Measurements from ENCODE around the gene MAP2K5.
A peak's percentile ranks its signal among the peaks of the same experiment; 100 is the strongest.

The MAP2K5 gene

DNA sequence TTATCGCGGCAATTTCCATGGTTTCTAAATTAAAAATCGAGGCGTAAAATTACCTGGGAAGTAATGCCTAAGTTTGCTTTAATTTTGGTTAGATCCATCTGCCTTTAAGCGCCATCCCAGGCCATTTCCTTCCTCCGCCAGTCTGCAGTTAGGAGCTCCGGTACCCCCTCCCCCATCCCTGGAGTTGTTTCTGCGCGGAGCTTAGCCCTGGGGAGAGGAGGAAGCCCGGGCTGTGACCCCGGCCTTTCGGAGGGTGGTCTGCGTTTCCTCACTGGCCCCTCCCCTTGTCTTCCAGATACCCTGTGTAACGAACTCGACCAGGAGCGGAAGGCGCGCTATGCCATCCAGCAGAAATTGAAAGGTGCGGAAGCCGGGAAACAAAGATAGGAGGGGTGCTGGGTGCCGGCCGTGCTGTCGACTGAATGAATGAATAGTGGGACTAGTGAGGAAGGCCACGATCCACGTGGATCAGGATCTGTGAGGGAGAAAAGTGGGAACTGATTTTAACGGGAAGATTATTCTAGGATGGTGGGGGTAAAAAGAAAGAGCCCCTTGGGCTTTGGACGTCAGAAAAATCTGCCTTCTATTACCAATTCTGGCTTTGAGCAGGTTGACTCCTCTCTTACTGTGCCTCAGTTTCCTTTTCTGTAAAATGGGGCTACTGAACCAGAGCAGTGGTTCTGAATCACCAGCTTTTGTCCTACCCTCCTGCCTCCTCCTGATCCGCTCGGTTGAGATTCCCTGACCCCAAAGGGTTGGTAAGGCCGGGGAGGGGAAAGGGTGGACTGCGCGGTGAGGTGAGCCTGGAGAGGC lies 290.6 kb downstream of the MAP2K5 start:
- H3K27ac ChIP-seq = no peak overlapping the region
- TF ChIP-seq, protein P1, sequence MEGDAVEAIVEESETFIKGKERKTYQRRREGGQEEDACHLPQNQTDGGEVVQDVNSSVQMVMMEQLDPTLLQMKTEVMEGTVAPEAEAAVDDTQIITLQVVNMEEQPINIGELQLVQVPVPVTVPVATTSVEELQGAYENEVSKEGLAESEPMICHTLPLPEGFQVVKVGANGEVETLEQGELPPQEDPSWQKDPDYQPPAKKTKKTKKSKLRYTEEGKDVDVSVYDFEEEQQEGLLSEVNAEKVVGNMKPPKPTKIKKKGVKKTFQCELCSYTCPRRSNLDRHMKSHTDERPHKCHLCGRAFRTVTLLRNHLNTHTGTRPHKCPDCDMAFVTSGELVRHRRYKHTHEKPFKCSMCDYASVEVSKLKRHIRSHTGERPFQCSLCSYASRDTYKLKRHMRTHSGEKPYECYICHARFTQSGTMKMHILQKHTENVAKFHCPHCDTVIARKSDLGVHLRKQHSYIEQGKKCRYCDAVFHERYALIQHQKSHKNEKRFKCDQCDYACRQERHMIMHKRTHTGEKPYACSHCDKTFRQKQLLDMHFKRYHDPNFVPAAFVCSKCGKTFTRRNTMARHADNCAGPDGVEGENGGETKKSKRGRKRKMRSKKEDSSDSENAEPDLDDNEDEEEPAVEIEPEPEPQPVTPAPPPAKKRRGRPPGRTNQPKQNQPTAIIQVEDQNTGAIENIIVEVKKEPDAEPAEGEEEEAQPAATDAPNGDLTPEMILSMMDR (conservative IDR thresholded peaks at IDR 0.05) = no peak
- no peak for TF ChIP-seq ZFX (IDR thresholded peaks at IDR 0.05)

DNA sequence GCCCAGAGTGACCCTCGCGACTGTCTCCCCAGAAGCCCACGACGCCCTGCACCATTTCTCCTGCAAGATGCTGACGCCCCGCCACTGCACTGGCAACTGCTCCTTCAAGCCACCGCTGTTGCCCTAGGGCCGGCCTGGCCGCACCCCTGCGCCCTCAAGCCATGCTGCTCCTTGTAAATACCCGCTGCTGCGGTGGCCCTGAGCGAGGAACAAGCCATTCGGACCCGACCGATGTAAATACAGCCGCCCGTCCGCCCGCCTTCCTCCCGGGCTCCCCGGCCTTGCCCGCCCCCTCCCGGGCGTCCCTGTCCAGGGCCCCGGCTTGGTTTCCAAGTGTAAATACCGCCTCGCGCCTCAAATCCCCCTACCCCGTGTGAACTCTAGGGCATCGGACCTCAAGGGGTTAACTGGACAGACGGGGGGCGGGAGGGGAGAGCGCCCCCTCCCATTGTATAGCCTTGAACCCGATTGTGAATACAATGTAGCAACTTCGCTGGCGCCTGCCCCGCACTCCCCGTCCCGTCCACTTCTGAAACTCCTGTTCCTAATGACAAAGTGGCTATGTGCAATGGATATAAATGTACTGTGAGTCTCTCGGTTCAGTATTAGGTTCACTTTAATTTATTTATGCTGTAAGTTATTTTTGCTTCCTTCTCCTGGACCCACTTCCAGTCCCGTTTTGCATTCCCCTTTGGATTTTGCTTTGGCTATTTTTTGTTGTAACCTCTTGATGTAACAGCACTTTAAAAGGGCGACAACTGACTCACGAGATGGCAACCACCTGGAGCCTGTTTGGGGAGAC lies 291.4 kb downstream of the MAP2K5 start:
- no peak overlapping the region for H3K27ac ChIP-seq
- TF ChIP-seq, protein P1 (conservative IDR thresholded peaks at IDR 0.05) = peak; percentile 87
- no peak for TF ChIP-seq ZFX (IDR thresholded peaks at IDR 0.05)

DNA sequence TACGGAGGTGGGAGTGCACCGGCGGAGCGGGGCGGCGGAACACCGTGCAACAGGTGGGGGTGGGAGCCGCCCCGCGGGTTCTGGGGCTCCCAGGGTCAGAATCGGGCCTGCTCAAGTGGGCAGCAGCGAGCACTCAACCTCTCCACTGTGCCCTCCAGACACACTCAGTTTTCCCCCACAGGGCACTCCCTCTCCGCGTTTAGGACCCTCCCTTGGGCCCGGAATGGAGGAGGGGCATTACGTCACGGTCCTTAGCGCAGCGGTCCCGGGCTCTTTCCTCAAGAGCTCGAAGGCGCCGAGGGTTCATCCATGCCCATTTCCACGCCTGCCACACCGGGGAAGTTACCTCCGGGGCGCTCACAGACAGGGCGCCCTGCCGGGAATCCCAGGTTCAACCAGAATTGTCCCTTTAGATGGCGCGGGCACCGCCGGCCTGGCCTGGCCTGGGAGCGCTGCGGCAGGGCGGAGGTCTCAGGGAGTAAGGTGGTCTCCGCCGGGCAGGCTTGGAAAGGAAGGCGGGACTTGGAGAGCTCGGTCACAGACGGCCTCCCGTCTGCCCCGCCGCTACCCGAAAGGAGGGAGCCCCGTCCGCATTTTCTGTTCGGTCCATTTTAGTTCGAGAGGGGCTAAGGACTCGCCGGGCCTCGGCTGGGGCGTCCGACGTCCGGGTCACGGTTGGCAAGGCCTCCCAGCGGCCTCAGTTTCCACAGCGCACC lies 292.2 kb downstream of the MAP2K5 start:
- TF ChIP-seq ZFX (IDR thresholded peaks at IDR 0.05) = no peak
- TF ChIP-seq, protein P1 (conservative IDR thresholded peaks at IDR 0.05) = no peak
- no peak overlapping the region for H3K27ac ChIP-seq

DNA sequence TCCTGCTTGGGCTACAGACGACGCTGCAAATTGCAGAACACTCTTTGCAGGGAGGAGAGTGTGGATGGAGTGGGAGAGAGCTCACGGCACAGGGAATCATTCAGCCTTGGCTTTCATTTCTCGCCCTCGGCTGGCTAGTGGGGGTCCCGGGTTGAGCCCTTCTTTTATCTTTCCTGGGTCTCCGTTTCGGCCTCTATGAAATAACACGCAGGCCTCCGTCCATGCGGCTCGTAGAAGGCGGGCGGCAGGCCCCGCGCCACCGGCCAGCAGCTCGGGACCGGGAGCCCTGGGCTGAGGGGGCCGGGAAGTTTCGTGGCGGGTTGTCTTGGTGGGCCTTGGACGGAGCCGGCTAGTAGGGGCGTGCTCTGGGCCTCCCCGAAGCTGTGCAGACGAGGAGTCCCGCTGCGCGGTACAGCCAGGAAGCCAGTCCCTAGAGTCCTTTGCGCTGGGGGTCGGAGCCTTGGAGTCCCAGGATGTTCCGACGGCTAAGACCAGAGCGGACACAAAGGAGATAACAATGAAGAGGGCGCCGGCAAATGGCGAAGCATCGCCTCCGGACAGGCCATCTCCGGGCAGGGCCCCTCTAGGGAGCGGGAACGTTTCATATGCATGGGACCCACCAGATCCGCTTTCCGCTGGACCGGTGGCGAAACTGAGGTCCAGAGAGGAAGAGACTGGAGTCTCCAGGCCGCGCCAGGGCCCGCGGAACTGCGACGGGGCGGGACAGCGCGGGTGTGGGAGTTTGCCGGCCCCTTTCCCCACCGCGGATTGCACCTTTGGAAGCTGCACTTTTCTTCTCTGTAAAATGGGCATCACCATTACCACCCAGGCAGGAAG lies 293.0 kb downstream of the MAP2K5 start:
- no peak overlapping the region for H3K27ac ChIP-seq
- no peak for TF ChIP-seq ZFX (IDR thresholded peaks at IDR 0.05)
- TF ChIP-seq, protein P1 (conservative IDR thresholded peaks at IDR 0.05) = no peak

DNA sequence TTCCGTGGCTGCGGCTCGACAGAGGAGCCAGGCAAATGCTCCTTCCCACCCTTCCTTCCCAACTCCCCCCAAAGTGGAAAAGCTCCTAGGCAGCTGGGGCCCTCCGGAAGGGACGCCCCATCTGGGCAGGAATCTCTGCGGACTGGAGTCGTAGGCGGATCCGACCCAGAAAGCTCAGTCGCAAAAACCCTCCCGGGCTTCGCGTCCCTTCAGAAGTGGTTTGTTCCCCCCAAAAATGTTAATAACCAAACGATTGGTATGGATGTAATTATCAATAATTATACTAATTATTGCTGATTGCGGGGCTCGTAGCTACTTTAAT lies 293.6 kb downstream of the MAP2K5 start:
- no peak for TF ChIP-seq ZFX (IDR thresholded peaks at IDR 0.05)
- TF ChIP-seq, protein P1 (conservative IDR thresholded peaks at IDR 0.05) = no peak

DNA sequence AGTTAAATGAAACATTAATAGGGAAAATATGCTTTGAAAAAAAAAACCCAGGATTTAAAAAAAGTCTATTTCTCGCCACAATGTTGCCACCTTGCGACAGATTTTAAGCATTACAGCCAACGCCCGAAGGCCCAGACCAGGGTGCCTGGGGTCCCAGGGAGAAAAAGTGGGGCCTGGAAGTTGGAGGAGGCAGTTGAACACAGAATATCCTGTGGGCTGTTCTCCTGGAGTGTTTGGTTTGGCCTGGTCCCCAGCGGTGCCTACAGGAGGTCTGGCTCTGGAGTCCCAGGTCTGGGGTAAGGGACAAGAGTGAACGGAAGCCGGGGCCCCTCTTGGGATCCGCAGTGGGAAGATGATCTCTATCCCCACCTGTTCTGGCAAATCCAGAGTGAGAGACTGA lies 294.0 kb downstream of the MAP2K5 start:
- TF ChIP-seq, protein P1 (conservative IDR thresholded peaks at IDR 0.05) = peak; percentile 88
- no peak for TF ChIP-seq ZFX (IDR thresholded peaks at IDR 0.05)
- no peak overlapping the region for H3K27ac ChIP-seq

More for the DNA sequence above, 293.6 kb downstream of the MAP2K5 start:
- H3K27ac ChIP-seq = no peak overlapping the region
